Stimulated activated effector memory CD8-positive, alpha-beta T cell treated with anti-CD3 and anti-CD28 coated beads, Interleukin-12 subunit alpha, Interleukin-12 subunit beta, amount 100 ng/mL, for 72 hours (primary cell): ENCODE measurements around the gene GTF3C1.
A peak's percentile ranks its signal among the peaks of the same experiment; 100 is the strongest.
"Not testable (repeated sequence)": the region's sequence is repeated elsewhere in the genome, so short reads cannot be mapped to it uniquely, and the experiment has no call there.

Source experiments
- ATAC-seq: fragments of 150-1000 bp; cut with Tn5 transposase; 2 replicates; pipeline ENCODE4 v1.10.0; 2021
- DNase-seq, 2 donors: peaks; one replicate each; pipeline ENCODE4 v3.0.0; 2021 to 2022; ENCODE audit warnings: low spot score in 2 of 2
- H3K27ac Mint-ChIP-seq: one replicate; pipeline ENCODE4 v1.8.0; 2022; ENCODE audit warnings: mild to moderate bottlenecking, mixed read lengths
- H3K36me3 Mint-ChIP-seq: one replicate; pipeline ENCODE4 v1.8.0; 2022; ENCODE audit warnings: mild to moderate bottlenecking, mixed read lengths
- H3K4me1 Mint-ChIP-seq: one replicate; pipeline ENCODE4 v1.8.0; 2022; ENCODE audit warnings: mixed read lengths
- H3K4me3 Mint-ChIP-seq: one replicate; pipeline ENCODE4 v1.8.0; 2022; ENCODE audit warnings: mild to moderate bottlenecking, mixed read lengths
- H3K9me3 Mint-ChIP-seq: one replicate; pipeline ENCODE4 v1.8.0; 2022; ENCODE audit warnings: mixed read lengths

GTF3C1 gene

DNA sequence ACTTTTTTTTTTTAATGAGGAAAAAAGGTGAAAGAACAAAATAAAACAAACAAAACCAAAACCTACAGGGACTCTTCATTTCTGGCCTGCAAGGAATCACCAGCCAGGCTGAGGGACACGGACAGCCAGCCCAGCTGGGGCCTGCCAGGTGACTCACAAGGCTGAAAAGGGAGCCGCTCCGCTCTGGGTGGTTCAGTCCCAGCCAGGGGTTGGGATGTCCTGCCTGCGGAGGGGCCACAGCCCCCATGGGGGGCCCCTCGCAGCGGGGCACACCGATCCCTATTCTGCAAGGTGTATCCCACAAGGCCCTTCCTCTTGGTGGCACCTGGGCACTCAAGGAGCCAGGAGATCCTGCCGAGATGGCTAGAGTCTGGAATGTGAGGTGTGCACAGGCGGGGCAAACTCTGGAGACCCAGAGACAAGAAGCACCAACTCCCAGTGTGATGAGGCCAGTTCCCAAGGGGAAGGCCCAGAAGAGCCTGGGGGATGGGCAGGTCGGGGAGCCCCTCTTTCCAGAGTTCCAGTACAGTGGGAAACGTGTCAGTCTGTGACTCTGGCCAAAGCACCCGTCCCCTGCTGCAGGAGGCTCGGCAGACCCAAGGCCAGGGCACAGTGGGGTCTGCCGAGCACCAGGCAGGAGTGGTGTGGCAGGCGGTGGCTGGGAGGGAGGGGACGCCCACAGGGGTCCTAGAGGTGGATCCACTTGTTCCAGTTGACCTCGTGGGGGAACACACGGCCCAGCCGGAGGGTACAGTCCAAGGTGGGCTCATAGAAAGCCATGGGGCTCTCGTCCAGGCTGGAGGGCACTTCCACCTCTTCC, 88.8 kb downstream of the GTF3C1 start:
- Mint-ChIP-seq H3K4me1 (peaks cover 76% of the 10 kb centered on the region), H3K36me3 (peaks cover 60% of the 10 kb centered on the region), H3K27ac (peak overlapping the region; percentile 69), H3K4me3 (peak overlapping the region; percentile 89), H3K9me3 (no peaks in the 10 kb centered on the region)
- no peak for DNase-seq
- no peak for ATAC-seq

- no peak overlapping the region for H3K4me3 Mint-ChIP-seq
- ATAC-seq (no peak), DNase-seq (no peak)
- peaks cover 60% of the 10 kb centered on the region for H3K36me3 Mint-ChIP-seq
- H3K4me1 Mint-ChIP-seq = peaks cover 76% of the 10 kb centered on the region
- H3K27ac Mint-ChIP-seq = peak overlapping the region; percentile 75
- H3K9me3 Mint-ChIP-seq = no peaks in the 10 kb centered on the region
Measured at GRCh38 chr16:27460213-27460612, 89.5 kb downstream of the GTF3C1 start.

DNA sequence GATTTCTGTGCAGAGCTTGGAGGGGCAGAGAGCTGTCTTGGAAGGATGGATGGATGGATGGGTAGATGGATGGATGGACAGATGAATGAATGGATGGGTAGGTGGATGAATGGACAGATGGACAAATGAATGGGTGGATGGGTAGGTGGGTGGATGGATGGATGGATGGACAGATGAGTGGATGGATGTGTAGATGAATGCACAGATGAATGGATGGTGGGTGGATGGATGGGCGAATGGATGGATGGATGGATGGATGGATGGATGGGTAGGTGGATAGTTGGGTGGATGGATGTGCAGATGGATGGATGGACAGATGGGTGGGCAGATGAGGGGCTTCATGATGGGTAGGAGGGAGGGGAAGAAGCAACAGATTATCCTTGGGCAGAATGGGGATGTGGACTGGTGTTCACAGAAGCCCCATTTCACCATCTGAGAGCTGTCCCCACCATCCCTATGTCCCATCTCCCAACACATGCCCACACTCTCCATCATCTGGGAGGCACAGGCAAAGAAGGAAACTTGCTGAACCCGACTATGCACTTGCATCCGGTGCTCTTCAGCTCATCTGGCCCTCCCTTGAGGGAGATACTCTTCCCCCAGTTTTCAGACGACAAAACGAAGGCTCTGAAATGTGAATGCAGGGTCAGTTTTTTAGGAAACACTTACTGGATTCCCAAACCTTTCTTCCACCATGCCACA, 90.6 kb downstream of the GTF3C1 start:
- peaks cover 79% of the 10 kb centered on the region for H3K4me1 Mint-ChIP-seq
- no peak for DNase-seq
- peaks cover 51% of the 10 kb centered on the region for H3K36me3 Mint-ChIP-seq

GRCh38 chr16:27458258-27458657, 91.5 kb downstream of the GTF3C1 start:
- no peaks in the 10 kb centered on the region for H3K9me3 Mint-ChIP-seq
- peaks cover 77% of the 10 kb centered on the region for H3K4me1 Mint-ChIP-seq
- no peak overlapping the region for H3K27ac Mint-ChIP-seq
- peaks cover 48% of the 10 kb centered on the region for H3K36me3 Mint-ChIP-seq
- ATAC-seq = no peak
- no peak for DNase-seq
- no peak overlapping the region for H3K4me3 Mint-ChIP-seq

More for the DNA sequence above, 90.6 kb downstream of the GTF3C1 start:
- Mint-ChIP-seq H3K27ac (peak overlapping the region; percentile 75), H3K4me3 (no peak overlapping the region), H3K9me3 (no peaks in the 10 kb centered on the region)
- ATAC-seq = no peak

DNA sequence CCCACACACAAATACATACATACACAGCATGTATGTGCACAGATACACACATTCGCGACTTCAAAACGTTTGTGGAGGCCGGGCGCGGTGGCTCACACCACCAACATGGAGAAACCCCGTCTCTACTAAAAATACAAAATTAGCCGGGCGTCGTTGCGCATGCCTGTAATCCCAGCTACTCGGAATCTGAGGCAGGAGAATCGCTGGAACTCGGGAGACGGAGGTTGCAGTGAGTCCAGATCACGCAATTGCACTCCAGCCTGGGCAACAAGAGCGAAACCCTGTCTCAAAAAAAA, 92.2 kb downstream of the GTF3C1 start:
- H3K4me1 Mint-ChIP-seq = peaks cover 78% of the 10 kb centered on the region
- not testable (repeated sequence) for H3K4me3 Mint-ChIP-seq

DNA sequence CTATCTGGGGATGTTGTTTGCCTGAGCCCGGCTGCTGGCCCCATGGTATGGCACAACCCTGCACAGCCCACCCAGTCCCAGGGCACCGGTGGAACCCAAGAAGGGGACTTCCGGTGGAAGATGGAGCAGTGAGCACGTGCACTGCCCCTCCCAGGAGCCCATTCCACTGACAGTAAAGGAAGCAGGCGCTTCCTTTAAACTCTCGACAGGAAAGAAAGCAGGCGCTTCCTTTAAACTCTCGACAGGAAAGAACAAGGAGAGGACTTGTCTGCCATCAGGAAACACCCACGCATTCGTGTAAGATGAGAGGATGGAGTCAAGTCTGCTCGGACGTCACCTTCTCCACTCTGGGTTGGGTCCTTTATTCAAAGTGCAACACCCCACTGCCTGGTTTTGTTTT, 94.0 kb downstream of the GTF3C1 start:
- peak overlapping the region; percentile 2 for H3K4me3 Mint-ChIP-seq
- peaks cover 82% of the 10 kb centered on the region for H3K4me1 Mint-ChIP-seq
- H3K36me3 Mint-ChIP-seq = peaks cover 60% of the 10 kb centered on the region
- ATAC-seq (no peak), DNase-seq (no peak)
- peaks cover 4% of the 10 kb centered on the region for H3K9me3 Mint-ChIP-seq
- H3K27ac Mint-ChIP-seq = peak overlapping the region; percentile 79

More for the DNA sequence above, 92.2 kb downstream of the GTF3C1 start:
- Mint-ChIP-seq H3K27ac (peak overlapping the region; percentile 79), H3K36me3 (peaks cover 49% of the 10 kb centered on the region)
- ATAC-seq, H3K9me3 Mint-ChIP-seq, DNase-seq: not testable (repeated sequence)

GRCh38 chr16:27453494-27453825, 96.3 kb downstream of the GTF3C1 start:
- ATAC-seq (no peak), DNase-seq (no peak)
- Mint-ChIP-seq H3K36me3 (peaks cover 63% of the 10 kb centered on the region), H3K27ac (peak overlapping the region; percentile 81), H3K9me3 (peaks cover 5% of the 10 kb centered on the region), H3K4me3 (no peak overlapping the region), H3K4me1 (peaks cover 87% of the 10 kb centered on the region)

- Mint-ChIP-seq H3K27ac (peak overlapping the region; percentile 94), H3K4me3 (no peak overlapping the region), H3K36me3 (peaks cover 69% of the 10 kb centered on the region), H3K4me1 (peaks cover 93% of the 10 kb centered on the region), H3K9me3 (peaks cover 5% of the 10 kb centered on the region)
- DNase-seq = no peak
- no peak for ATAC-seq
Measured at GRCh38 chr16:27452569-27453493, 96.9 kb downstream of the GTF3C1 start.

GRCh38 chr16:27450196-27450549, 99.5 kb downstream of the GTF3C1 start:
- Mint-ChIP-seq H3K36me3 (peaks cover 88% of the 10 kb centered on the region), H3K27ac (peak overlapping the region; percentile 94), H3K4me1 (peaks cover 96% of the 10 kb centered on the region), H3K9me3 (peaks cover 5% of the 10 kb centered on the region), H3K4me3 (peak overlapping the region; percentile 67)
- ATAC-seq (peak; percentile 5), DNase-seq (no peak)

DNA sequence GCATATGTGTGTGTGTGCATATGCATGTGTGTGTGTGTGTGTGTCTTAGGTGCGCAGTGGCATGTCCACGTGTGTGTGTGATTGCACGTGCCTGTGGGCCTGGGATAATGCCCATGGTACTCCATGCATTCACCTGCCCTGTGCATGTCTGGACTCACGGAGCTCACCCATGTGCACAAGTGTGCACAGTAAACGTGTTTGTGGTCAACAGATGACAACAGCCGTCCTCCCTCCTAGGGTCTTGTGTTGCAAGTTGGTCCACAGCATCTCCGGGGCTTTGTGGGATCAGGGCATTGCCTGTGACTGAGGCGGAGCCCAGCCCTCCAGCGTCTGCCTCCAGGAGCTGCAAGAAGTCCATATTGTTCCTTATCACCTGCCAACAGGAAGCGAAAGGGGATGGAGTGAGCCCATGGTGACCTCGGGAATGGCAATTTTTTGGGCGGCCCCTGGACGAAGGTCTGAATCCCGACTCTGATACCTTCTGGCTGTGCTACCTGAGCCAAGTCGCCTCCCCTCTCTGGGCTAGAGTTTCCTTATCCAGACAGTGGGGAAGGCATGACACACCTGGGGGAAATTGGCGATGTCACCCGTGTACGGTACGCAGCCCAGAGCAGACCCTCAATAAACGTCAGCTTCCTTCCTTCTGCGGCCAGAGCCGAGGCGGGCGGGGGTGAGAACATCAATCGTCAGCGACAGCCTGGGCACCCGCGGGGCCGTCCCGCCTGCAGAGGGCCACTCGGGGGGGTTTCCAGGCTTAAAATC, 100.1 kb downstream of the GTF3C1 start:
- ATAC-seq (peak; percentile 83), DNase-seq (peak; percentile 62 to 89)
- Mint-ChIP-seq H3K9me3 (peaks cover 5% of the 10 kb centered on the region), H3K36me3 (peaks cover 93% of the 10 kb centered on the region), H3K4me3 (peak overlapping the region; percentile 67), H3K27ac (peak overlapping the region; percentile 94), H3K4me1 (peaks cover 97% of the 10 kb centered on the region)

DNA sequence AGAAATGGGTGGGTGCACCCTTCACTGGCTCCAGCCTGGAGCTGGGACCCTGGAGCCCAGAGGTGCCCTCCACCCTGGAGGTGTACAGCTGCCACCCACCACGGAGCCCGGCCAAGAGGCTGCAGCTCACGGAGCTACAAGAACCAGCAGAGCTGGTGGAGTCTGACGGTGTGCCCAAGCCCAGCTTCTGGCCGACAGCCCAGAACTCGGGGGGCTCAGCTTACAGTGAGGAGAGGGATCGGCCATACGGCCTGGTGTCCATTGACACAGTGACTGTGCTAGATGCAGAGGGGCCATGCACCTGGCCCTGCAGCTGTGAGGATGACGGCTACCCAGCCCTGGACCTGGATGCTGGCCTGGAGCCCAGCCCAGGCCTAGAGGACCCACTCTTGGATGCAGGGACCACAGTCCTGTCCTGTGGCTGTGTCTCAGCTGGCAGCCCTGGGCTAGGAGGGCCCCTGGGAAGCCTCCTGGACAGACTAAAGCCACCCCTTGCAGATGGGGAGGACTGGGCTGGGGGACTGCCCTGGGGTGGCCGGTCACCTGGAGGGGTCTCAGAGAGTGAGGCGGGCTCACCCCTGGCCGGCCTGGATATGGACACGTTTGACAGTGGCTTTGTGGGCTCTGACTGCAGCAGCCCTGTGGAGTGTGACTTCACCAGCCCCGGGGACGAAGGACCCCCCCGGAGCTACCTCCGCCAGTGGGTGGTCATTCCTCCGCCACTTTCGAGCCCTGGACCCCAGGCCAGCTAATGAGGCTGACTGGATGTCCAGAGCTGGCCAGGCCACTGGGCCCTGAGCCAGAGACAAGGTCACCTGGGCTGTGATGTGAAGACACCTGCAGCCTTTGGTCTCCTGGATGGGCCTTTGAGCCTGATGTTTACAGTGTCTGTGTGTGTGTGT, 100.9 kb downstream of the GTF3C1 start:
- Mint-ChIP-seq H3K27ac (peak overlapping the region; percentile 94), H3K36me3 (peaks cover 96% of the 10 kb centered on the region), H3K9me3 (peaks cover 5% of the 10 kb centered on the region), H3K4me3 (peak overlapping the region; percentile 67), H3K4me1 (peaks cover 94% of the 10 kb centered on the region)
- DNase-seq = no peak
- ATAC-seq = no peak

- H3K4me1 Mint-ChIP-seq = peaks cover 82% of the 10 kb centered on the region
- peak overlapping the region; percentile 83 for H3K27ac Mint-ChIP-seq
- H3K36me3 Mint-ChIP-seq = peaks cover 99% of the 10 kb centered on the region
- H3K4me3 Mint-ChIP-seq = peak overlapping the region; percentile 53
- no peak for DNase-seq
- peaks cover 5% of the 10 kb centered on the region for H3K9me3 Mint-ChIP-seq
- ATAC-seq = no peak
Measured at GRCh38 chr16:27447301-27447700, 102.4 kb downstream of the GTF3C1 start.

GRCh38 chr16:27446721-27447120, 103.0 kb downstream of the GTF3C1 start:
- peaks cover 5% of the 10 kb centered on the region for H3K9me3 Mint-ChIP-seq
- DNase-seq (no peak), ATAC-seq (peak; percentile 85)
- H3K36me3 Mint-ChIP-seq = peaks cover 99% of the 10 kb centered on the region
- H3K27ac Mint-ChIP-seq = peak overlapping the region; percentile 83
- peaks cover 77% of the 10 kb centered on the region for H3K4me1 Mint-ChIP-seq
- H3K4me3 Mint-ChIP-seq = peak overlapping the region; percentile 53
